GM19395 (cell line): Measurements from ENCODE around the gene BCAP29.
"Not testable (repeated sequence)": the region's sequence is repeated elsewhere in the genome, so short reads cannot be mapped to it uniquely, and the experiment has no call there.

Experiments
- ATAC-seq: cut with Tn5 transposase; IDR thresholded peaks from one replicate; pipeline ENCODE4 v1.9.1; 2021; ENCODE audit warnings: mild to moderate bottlenecking, moderate library complexity; ENCODE audit not compliant: unreplicated experiment

The BCAP29 gene

GRCh38 chr7:107579885-107580715 lies at the start of gene BCAP29:
Gene BCAP29, plus strand, starts transcription at chr7:107580246. Its CDS starts 527 bp downstream, at chr7:107580773.
- peak; percentile 91 for ATAC-seq

GRCh38 chr7:107530751-107531150 lies 49.3 kb upstream of the BCAP29 start:
- no peak for ATAC-seq

- ATAC-seq: no peak
Observed at GRCh38 chr7:107534139-107534538, 45.9 kb upstream of the BCAP29 start.

GRCh38 chr7:107537228-107537627 lies 42.8 kb upstream of the BCAP29 start:
- not testable (repeated sequence) for ATAC-seq

GRCh38 chr7:107538001-107538400 lies 42.0 kb upstream of the BCAP29 start:
- no peak for ATAC-seq

- no peak for ATAC-seq
Observed at GRCh38 chr7:107543338-107543993, 36.6 kb upstream of the BCAP29 start.

- ATAC-seq: no peak
Observed at GRCh38 chr7:107544848-107545591, 35.0 kb upstream of the BCAP29 start.

GRCh38 chr7:107551936-107552335 lies 28.1 kb upstream of the BCAP29 start:
- ATAC-seq: no peak

- no peak for ATAC-seq
Observed at GRCh38 chr7:107555893-107556292, 24.2 kb upstream of the BCAP29 start.

GRCh38 chr7:107559864-107560263 lies 20.2 kb upstream of the BCAP29 start:
- ATAC-seq: no peak

- ATAC-seq: no peak
Observed at GRCh38 chr7:107560898-107561516, 19.0 kb upstream of the BCAP29 start.

GRCh38 chr7:107563081-107563774 lies 16.8 kb upstream of the BCAP29 start:
- ATAC-seq: peak; percentile 74

GRCh38 chr7:107563775-107564552 lies 16.1 kb upstream of the BCAP29 start, which contains the start of the genes COG5 and DUS4L:
Gene COG5, minus strand, starts transcription at chr7:107563920. Its CDS starts 24 bp downstream, at chr7:107563896.
Gene DUS4L, plus strand, starts transcription at chr7:107563971. Its CDS starts 3,100 bp downstream, at chr7:107567071.
- peak; percentile 96 for ATAC-seq

- ATAC-seq: no peak
Observed at GRCh38 chr7:107564553-107565298, 15.3 kb upstream of the BCAP29 start.

- no peak for ATAC-seq
Observed at GRCh38 chr7:107570298-107570697, 9.7 kb upstream of the BCAP29 start.

GRCh38 chr7:107573537-107573936 lies 6.5 kb upstream of the BCAP29 start:
- no peak for ATAC-seq

GRCh38 chr7:107579554-107579884 lies 527 bp upstream of the BCAP29 start:
- ATAC-seq: peak; percentile 11

- ATAC-seq: no peak
Observed at GRCh38 chr7:107580716-107581383, 804 bp downstream of the BCAP29 start.
